ENCODE results near the gene HPSE2.

Gene HPSE2

GRCh38 chr10:98623176-98623575, 612.5 kb downstream of the HPSE2 start:
- DNase-seq, result no peak

GRCh38 chr10:98621630-98622029, 614.0 kb downstream of the HPSE2 start:
- DNase-seq, result no peak

- no peak for DNase-seq
Observed at GRCh38 chr10:98620503-98620902, 615.1 kb downstream of the HPSE2 start.

GRCh38 chr10:98619446-98619845, 616.2 kb downstream of the HPSE2 start:
- DNase-seq, result no peak

- no peak for DNase-seq
Observed at GRCh38 chr10:98617906-98618520, 617.6 kb downstream of the HPSE2 start.

- DNase-seq, result no peak
Observed at GRCh38 chr10:98613446-98613845, 622.2 kb downstream of the HPSE2 start.

- no peak for DNase-seq
Observed at GRCh38 chr10:98611436-98611835, 624.2 kb downstream of the HPSE2 start.

GRCh38 chr10:98610836-98611235, 624.8 kb downstream of the HPSE2 start:
- peak in 1 of 51 donors; percentile 49 for DNase-seq

GRCh38 chr10:98610301-98610700, 625.4 kb downstream of the HPSE2 start:
- DNase-seq, result no peak

GRCh38 chr10:98609265-98609664, 626.4 kb downstream of the HPSE2 start:
- no peak for DNase-seq

GRCh38 chr10:98608411-98608810, 627.2 kb downstream of the HPSE2 start:
- peak in 25 of 51 donors; percentile 4 to 71 (median 26) for DNase-seq

GRCh38 chr10:98602224-98602623, 633.4 kb downstream of the HPSE2 start:
- DNase-seq, result no peak

- no peak for DNase-seq
Observed at GRCh38 chr10:98599032-98599610, 636.5 kb downstream of the HPSE2 start.

- no peak for DNase-seq
Observed at GRCh38 chr10:98596404-98596803, 639.2 kb downstream of the HPSE2 start.

GRCh38 chr10:98589691-98590090, 646.0 kb downstream of the HPSE2 start:
- no peak for DNase-seq

GRCh38 chr10:98589007-98589406, 646.6 kb downstream of the HPSE2 start:
- DNase-seq, result peak in 8 of 51 donors; percentile 3 to 26 (median 11)

- DNase-seq, result peak in 1 of 51 donors; percentile 58
Observed at GRCh38 chr10:98587156-98587837, 648.4 kb downstream of the HPSE2 start.

GRCh38 chr10:98586096-98586495, 649.6 kb downstream of the HPSE2 start:
- DNase-seq, result no peak

GRCh38 chr10:98582363-98582762, 653.3 kb downstream of the HPSE2 start:
- no peak for DNase-seq

- DNase-seq, result no peak
Observed at GRCh38 chr10:98577578-98577977, 658.1 kb downstream of the HPSE2 start.

- no peak for DNase-seq
Observed at GRCh38 chr10:98577168-98577567, 658.5 kb downstream of the HPSE2 start.

GRCh38 chr10:98576096-98576495, 659.6 kb downstream of the HPSE2 start:
- DNase-seq, result no peak

- no peak for DNase-seq
Observed at GRCh38 chr10:98572594-98572993, 663.1 kb downstream of the HPSE2 start.
